CD4-positive, alpha-beta T cell treated with Interferon alpha-2 for 1 hour (primary cell): ENCODE data around the gene AFF3.
"Not testable (repeated sequence)": the region's sequence is repeated elsewhere in the genome, so short reads cannot be mapped to it uniquely, and the experiment has no call there.

Source experiments
- DNase-seq, 2 donors: peaks; one replicate each; pipeline ENCODE4 v3.0.0-alpha.2; 2020 to 2022

AFF3 gene

DNA sequence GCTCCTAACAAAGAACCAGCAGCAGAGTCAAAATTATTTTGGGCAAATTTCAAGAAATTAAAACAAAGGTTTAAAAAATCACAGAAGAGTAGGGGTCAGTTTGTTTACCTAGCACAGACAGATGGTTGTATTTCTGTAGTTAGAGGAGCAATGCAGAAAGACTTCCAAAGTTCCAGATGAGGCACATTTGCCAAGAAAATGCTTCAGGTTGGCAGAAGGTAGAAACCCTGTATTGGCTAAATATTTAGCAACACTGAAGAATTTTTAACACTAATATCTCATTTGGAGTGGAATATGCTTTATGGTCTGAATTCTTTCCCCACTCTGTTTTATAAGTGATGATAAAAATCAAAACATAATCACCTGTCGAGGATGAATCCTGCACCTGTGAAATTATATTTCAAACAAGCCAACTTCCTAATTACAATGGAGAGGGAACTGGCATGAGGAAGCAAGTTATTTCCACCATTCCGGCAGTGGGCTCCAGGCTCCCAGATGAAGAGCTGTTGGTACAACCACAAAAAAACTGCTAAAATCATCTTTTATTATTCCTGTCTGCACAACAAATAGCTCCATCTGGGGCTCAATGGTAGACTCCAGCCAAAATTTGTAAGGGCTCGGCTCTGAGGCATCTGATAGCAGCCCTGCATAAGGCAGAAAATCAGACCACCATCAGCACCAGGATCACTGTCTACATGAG lies 366.0 kb downstream of the AFF3 start:
- no peak for DNase-seq

DNA sequence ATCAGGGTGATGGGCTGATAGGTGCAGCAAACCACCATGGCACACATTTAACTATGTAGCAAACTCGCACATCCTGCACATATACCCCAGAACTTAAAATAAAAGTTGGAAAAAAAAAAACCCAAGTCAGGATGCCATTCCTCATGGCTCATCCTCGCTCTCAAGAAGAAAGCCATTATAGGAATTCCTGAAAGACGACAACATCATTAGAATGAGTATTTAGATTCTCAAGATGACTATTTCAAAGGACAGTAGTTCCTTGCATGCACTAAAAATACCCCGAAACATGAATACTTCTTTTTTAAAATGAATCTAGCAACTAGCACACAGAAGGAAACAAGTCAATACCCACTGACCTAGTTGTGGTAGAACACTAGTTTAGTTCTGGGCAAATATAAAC lies 366.8 kb downstream of the AFF3 start:
- no peak for DNase-seq

- not testable (repeated sequence) for DNase-seq
Measured at GRCh38 chr2:99773642-99774041, 368.7 kb downstream of the AFF3 start.

DNA sequence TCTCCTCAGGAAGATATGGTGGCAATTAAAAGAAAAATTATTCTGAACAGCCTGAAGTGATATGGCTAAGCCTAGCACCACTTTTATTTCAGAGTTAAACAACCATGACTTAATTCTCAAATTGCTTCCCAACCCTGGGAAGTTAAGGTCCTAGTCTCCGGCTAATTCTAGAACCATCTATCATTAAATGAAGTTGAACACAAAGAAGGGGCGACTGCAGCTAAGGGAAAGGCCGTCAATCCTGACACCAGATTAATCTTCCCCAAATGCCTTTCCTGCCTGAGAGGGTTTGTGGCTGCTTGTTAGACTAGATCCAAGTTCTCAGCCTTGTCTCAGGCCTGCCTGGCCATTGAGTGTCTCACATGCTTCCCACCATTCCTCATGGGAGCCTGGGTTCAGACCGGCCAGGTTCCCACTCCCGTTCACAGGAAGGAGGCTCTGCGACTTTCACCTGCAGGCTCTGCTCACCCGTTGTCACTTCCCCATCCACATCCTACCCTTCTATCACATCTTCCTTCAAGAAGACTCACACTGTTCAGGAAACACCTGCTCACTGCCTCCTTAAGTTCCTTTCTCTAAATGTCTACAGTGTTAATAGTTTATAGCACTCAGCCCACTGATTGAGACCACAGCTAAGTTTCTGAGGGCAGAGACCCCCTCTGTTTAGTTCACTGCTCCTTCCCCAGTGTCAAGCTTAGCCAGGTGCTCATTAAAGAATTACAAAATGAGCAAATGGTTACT lies 369.6 kb downstream of the AFF3 start:
- DNase-seq = no peak

DNA sequence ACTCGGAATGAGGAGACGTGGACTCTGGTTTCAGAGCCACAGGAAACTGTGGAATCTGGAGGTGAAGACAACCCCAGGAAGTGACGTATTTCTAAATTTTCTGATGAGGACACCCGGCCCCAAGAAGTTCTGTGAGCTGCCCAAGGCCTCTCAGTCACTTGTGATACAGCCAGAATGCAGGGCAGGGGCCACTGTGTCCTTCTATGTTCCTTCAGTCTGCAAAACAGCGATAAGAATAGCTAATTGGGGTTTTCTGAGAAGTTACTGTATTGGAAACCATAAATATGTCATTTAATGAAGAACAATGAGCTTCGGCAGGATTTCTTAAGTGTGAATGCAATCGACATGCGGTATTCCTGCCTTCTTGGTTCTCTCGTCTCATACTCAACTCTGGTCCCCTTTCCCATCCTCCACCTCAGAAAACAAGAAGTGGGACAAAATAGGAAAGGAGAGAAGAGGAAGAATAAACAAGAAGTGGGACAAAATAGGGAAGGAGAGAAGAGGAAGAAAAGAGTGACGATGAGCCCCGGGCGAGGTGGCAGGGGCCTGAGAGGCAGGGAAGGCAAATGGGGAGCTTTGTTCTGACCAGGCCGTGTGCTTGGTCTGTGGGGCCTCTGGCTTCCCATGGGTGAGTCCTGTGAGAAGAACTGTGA lies 370.6 kb downstream of the AFF3 start:
- DNase-seq = peak in 1 of 2 donors; percentile 9

DNA sequence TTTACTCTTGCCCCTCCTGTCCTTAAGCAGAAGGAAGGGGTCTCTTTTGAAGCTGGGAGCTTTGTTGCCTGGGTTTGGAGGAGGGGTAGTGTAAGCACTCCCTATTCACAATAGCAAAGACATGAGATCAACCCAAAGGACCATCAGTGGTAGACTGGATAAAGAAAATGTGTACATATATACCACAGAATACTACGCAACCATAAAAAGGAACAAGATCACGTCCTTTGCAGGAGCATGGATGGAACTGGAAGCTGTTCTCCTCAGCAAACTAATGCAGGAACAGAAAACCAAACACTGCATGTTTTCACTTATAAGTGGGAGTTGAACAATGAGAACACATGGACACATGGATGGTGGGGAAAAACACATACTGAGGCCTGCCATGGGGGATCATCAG lies 371.5 kb downstream of the AFF3 start:
- DNase-seq = no peak

DNA sequence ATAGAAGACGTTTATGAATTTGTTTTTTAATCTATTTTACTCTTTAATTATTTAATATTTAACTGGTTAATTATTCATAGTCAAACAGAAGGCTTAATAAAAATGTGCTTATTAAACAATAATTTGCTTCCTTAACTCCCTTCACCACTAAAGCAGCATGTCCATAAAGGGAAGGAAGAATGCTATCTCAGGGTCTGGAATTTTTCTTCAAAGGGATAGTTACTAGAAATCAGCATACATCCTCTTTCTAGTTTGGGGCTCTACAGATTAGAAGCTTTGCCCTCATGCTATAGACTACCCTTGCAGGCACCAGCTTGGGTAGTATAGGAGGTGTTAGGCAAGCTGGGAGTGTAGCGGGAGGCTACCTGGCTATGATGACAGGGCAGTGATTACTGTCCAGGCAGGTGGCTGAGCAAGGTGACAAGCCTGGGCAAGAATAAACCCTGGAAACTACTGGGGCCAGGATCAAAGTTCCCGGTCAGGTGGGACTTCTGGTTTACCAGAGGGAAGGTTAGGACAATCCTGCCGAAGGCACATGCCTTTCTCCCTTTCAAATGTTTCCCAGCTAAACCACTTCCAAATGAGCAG lies 376.6 kb downstream of the AFF3 start:
- no peak for DNase-seq

DNA sequence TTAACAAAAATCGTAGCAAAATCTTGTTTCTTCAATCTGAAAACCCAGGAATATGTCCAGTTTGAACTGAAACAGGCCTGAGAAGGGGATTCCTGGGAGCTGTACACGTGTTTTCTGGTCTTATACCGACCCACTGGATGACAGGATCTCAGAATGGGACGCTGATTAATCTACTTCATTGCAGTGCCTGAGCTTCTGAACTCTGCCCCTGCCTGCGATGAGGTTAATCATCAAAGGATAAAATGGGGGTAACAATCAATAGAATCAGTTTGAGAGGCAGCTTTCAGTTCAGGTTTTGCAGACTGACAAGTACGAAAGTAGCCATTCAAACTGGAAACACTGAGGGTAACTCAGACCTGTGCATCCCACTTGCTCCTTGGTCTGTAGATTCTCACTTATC lies 378.6 kb downstream of the AFF3 start:
- no peak for DNase-seq

GRCh38 chr2:99762714-99763113 lies 379.7 kb downstream of the AFF3 start:
- DNase-seq = no peak

- DNase-seq = no peak
Measured at GRCh38 chr2:99757611-99758114, 384.7 kb downstream of the AFF3 start.

DNA sequence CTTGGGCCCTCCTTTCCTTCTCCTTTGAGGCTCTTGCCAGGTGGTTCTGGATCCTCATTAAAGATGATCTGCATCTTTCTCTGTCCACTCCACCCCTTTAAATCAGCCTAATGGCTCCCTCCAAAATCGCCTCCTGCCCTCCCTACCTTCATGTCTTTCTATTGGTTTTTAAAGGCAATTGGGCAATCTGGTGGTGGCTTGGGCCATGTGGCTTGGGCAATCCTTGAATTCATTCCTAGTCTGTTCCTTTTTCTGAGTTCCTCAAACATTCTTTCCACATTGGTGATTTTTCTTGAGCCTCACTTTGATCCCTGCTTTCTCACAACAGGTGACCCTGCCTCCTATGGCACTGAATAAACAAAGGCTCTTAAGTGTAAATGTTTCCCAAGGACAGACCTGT lies 386.3 kb downstream of the AFF3 start:
- no peak for DNase-seq

GRCh38 chr2:99754210-99754609 lies 388.2 kb downstream of the AFF3 start:
- no peak for DNase-seq

DNA sequence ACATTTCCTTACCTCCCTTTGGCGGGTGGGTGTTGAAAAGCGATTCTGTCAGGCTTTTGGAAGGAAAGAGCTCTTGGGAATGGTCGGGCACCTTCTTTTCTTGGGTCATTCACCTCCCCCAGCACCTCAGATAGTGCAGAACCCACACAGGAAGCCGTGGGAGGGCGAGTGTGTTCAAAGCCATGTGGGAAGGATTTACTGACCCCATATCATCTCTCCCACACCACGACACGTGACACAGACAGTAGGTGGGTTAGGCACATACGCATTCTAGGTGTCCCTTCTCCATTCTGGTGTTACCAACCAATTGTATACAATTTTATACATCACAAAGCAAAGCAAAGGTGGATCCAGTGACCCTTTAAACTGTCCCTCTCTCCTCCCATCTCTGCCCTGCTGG lies 388.9 kb downstream of the AFF3 start:
- DNase-seq = no peak

DNA sequence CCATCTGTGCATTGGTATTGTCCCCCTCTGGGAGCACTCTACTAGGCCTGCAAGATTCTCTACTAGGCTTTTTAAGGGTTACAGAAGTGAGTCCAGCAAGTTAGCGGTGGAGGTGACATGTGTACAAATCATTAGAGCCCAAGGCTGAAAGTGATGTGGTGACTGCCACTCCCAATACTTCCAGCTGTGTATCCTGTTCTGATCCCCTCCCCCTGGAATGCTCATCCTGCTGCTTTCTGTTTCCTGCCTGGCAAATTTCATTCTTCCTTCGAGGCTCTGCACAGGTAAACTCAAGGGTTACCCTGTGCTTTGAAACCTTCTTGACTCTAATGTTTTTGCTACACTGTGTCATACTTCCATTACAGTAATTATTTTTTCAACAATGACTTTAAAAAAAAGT lies 394.0 kb downstream of the AFF3 start:
- DNase-seq = no peak

DNA sequence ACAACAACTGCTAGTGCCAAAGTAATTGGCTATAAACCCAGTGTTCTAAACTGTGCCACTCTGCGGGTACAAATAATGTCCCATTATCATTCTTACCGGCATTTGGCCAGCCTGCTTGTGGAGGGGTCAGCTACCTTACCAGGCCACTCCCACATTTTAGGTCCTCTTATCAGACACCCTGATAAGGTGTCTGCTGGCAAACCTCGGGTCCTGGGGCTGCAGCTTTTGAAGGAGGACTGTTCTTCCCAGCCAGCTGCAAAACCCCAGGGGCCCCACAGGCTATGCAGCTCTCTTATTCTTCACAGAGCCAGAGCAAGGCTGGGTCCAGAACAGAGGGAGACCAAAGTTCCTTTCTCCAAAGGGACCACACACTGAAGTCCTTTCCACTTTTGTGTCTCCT lies 394.5 kb downstream of the AFF3 start:
- DNase-seq = no peak

GRCh38 chr2:99743146-99743545 lies 399.2 kb downstream of the AFF3 start:
- no peak for DNase-seq

DNA sequence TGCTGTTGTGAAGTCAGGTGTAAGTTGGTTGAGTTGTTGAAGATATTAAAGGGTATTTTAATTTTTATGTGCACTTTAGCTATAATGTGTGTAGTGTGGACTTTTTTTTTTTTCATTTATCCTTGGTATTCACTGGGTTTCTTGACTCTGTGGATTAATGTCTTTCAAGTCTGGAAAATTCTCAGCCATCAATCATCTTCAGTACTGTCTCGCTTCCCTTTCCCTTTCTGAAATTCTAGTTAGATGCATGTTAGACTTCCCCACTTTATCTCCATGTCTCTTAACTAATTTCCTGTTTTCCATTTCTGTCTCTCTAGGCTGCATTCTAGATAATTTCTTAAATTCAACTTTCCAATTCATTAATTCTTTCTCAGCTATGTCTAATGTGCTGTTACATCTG lies 404.9 kb downstream of the AFF3 start:
- DNase-seq = no peak

DNA sequence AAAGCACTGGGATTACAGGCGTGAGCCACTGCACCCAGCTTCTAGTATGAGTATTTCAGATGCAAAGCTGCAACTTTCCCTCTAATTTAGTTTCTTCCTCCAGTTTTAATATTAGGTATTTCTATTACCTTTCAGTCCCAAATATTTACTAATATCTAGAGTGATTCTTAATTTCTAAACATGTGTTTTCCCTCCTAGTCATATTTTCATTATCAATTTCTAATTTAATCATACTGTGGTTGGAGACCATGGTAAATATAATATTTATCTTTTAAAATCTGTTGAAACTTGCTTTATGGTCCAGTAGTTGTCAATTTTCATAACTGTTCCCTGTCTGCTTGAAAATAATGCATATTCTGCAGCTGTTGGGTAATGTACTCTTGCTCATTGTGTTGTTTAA lies 406.6 kb downstream of the AFF3 start:
- no peak for DNase-seq

- not testable (repeated sequence) for DNase-seq
Measured at GRCh38 chr2:99735314-99735713, 407.1 kb downstream of the AFF3 start.

- no peak for DNase-seq
Measured at GRCh38 chr2:99734236-99734635, 408.2 kb downstream of the AFF3 start.

DNA sequence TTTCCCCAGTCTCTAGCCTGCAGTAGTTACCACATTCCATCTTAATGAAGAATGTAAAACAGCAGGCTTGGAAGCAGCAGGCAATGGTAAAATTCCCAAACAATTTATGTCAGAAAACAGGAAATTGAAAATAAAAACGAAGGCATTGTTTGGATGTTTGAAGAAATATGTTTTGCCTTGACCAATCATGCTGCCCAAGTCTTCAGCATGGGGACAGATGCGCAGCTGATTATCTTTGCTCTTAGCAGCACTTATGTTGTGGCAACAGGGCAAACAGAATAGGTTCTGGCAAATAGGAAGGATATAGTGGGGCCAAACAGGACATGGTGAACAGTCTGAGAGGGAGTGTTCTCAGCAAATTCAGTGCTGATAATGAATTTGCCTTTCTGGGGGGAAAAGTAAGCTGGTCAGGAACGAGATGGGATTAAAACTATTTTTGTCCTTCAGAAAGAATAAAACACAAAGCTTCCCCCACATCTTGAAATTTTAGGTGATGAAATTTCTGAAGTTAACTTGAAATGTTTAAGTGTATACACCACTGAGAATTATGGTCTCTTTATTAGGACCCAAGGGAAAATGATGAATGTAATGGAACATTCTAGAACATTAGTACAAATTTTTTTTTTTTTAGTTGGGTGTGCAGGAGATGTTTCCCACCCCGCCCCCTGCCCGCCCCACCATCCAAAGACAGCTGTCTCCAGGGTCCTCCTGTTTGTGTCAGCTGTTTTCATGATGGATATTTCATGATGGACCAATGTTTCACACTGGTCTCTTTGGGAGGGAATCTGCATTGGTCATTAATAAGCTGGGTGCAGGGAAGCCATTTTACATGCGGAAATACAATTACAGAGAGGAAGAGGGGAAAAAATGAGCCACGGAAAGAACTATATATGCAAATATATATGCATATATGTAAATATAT lies 413.0 kb downstream of the AFF3 start:
- no peak for DNase-seq

GRCh38 chr2:99728166-99728565 lies 414.2 kb downstream of the AFF3 start:
- DNase-seq = no peak
